Measurements from ENCODE around the gene PKD1.

The PKD1 gene

DNA sequence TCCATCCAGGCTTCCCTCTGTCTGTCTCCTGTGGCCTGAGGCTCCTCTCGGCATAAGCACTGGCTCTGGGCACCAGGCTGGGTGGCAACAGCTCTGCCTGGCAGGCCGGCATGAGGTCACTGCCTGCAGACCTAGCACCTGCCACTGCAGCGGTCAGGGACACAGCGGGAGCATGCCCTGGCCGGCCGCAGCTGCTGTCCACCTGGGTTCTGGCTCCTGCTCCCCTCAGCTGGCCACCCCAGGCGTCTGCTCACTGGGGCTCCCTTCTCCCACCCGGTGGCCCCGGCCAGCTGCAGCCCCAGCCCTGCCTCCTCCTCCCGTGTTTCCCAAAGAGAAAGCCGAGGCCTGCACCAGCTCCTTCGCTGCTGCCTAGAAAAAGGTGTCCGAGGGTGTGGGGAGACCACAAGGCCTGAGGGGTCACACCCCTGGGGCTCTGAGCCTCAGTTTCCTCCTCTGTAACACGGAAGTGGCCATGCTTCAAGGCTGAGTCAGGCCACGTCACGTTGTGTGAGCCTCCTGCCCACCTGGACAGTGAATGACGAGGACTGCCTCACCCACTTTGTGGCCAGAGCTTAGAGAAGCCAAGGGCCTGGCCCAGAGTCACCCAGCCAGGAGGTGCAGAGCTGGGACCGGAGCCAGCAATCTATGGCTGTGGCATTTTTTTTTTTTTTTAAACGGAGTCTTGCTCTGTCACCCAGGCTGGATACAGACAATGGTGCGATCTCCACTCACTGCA, 94.7 kb downstream of the PKD1 start:
- TF ChIP-seq CTCF (IDR thresholded peaks at IDR 0.05; ENCODE audit: insufficient read depth, missing control alignments), result no peak

GRCh38 chr16:2040041-2040786, 95.5 kb downstream of the PKD1 start:
- TF ChIP-seq CTCF (IDR thresholded peaks at IDR 0.05; ENCODE audit: insufficient read depth, missing control alignments), result no peak
- FAIRE-seq (no peak), DNase-seq (ENCODE audit: insufficient read length, low spot score) (no peak)

More for the DNA sequence above, 94.7 kb downstream of the PKD1 start:
- FAIRE-seq (no peak), DNase-seq (ENCODE audit: insufficient read length, low spot score) (no peak)

DNA sequence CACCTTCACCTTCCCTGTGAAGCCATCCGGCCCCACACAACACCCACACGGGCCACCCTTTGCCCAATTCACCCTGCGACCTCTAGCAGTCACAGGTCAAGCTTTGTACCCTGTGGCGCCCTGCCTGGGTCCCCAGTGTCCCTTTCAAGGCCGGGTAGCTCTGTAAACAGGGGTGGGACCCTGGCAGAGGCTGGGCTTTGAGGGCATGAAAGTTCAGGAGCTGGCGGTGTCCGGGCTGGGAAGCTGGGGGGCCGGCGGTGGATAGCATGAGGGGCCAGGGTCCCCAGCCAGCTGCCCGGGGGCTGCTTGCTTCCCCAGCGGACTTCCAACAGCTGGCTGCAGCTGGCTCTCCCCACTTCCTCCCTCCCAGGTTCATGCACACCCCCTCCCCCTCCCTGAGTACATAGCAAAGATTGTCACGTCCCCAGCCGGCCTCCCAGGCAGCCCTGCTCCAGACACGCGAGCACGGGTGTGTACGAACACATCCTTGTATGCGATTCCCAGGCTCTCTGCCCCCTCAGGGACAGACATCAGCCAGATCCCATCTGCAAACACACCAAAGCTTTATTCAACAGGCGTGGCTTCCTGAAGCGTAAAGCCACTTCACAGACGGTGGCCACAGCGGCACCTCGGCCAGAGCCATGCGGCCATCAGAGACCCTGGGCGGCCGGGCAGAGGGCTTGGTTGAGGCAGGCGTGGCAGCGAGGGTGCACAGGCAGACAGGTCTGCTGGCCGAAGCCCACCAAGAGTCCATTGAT, 96.2 kb downstream of the PKD1 start:
- TF ChIP-seq CTCF (IDR thresholded peaks at IDR 0.05; ENCODE audit: insufficient read depth, missing control alignments), result no peak
- no peak for DNase-seq (ENCODE audit: insufficient read length, low spot score)
- FAIRE-seq, result no peak

Data from D721Med (cell line).